Neural progenitor cell (in vitro differentiated cells): Measurements from ENCODE around the gene LCT.

ENCODE experiments used
- CTCF ChIP-seq: fragments of 200-600 bp; sonication (generic); IDR thresholded peaks from 2 replicates; pipeline ENCODE4 v1.5.1; 2017; ENCODE audit warnings: antibody characterized with exemption, mild to moderate bottlenecking
- EZH2 ChIP-seq: fragments of 200-600 bp; sonication (generic); IDR thresholded peaks from 2 replicates; pipeline ENCODE4 v1.6.1; 2017; ENCODE audit warnings: antibody characterized with exemption, mild to moderate bottlenecking, moderate library complexity

GRCh38 chr2:135756692-135757091 lies 80.3 kb downstream of the LCT start:
- TF ChIP-seq CTCF (no peak), EZH2 (no peak)
